Endometrial microvascular endothelial cells (primary cell): ENCODE data around the gene ORAI1. TPM values are rescaled to one million over a fixed set of nuclear protein-coding genes. Genes with fewer than 3 reads are reported as not detected.
"Not testable (repeated sequence)": the region's sequence is repeated elsewhere in the genome, so short reads cannot be mapped to it uniquely, and the experiment has no call there.

Experiments used
- in situ Hi-C: cut with HindIII; loops from 2 replicates; pipeline ENCODE4 v1.10.0; 2017; ENCODE audit warnings: low sequenced_read_pairs, low pct_unique_long_range_greater_than_20kb; ENCODE audit errors: inconsistent ontology term
- total RNA-seq: library from RNA; depleted of rRNA; stranded (reverse); fragments of >200 nt; gene quantifications from one replicate; pipeline ENCODE4 v1.2.3, GENCODE V29; 2015; ENCODE audit errors: inconsistent ontology term

ORAI1 gene
- total RNA-seq, 1 donor from 2014 or later: 46.9 TPM

GRCh38 chr12:121637231-121637914, 11.0 kb downstream of the ORAI1 start:
- in situ Hi-C loops: no loop called here

- in situ Hi-C loops: no loop called here
Observed at GRCh38 chr12:121638298-121639202, 12.2 kb downstream of the ORAI1 start.

GRCh38 chr12:121641343-121641630, 15.0 kb downstream of the ORAI1 start:
- in situ Hi-C loops: no loop called here

GRCh38 chr12:121648458-121649028, 22.2 kb downstream of the ORAI1 start:
- in situ Hi-C loops: no loop called here

DNA sequence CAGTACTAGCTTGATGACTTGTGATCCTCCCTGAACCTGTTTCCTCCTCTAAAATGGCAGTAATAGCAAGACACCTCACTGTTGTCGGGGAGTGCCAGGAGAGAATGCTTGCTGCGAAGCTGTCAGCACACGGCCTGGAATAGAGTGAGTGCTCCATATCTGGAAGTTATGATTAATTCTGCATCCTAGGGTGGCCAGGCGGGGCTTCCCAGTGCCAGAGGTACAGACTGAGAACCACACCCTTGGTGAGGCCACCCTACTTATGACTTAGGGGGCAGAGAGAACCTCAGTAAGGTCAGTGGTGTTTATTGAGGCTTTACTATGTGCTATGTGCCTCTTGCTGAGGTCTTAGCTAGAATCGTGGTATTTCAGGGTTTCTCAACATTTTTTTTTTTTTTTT, 23.0 kb downstream of the ORAI1 start:
- in situ Hi-C loops: no loop called here

DNA sequence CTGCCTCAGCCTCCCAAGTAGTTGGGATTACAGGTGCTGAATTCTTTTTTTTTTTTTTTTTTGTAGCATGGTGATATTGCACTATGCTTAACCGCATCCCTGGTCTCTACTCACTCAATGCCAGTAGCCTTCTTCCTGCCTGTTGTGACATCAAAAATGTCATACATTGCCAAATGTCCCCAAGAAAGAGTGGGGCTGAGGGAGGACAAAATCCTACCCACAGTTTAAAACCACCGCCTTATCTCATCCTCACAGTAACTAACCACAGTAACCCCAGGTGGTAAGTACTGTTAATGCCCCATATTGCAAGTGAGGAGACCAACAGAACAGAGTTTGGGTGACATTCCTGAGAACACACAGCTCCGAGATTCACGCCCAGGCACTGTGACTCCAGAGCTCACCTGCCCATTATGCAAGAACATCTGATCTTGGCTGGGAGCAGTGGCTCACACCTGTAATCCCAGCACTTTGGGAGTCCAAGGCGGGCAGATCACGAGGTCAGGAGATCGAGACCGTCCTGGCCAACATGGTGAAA, 23.6 kb downstream of the ORAI1 start:
- in situ Hi-C loops: no loop called here

GRCh38 chr12:121651320-121651719, 25.0 kb downstream of the ORAI1 start:
- in situ Hi-C loops: no loop called here

- in situ Hi-C loops: no loop called here
Observed at GRCh38 chr12:121652767-121653497, 26.6 kb downstream of the ORAI1 start.

- in situ Hi-C loops: no loop called here
Observed at GRCh38 chr12:121653999-121654398, 27.7 kb downstream of the ORAI1 start.

- in situ Hi-C loops: no loop called here
Observed at GRCh38 chr12:121656122-121656521, 29.8 kb downstream of the ORAI1 start.

DNA sequence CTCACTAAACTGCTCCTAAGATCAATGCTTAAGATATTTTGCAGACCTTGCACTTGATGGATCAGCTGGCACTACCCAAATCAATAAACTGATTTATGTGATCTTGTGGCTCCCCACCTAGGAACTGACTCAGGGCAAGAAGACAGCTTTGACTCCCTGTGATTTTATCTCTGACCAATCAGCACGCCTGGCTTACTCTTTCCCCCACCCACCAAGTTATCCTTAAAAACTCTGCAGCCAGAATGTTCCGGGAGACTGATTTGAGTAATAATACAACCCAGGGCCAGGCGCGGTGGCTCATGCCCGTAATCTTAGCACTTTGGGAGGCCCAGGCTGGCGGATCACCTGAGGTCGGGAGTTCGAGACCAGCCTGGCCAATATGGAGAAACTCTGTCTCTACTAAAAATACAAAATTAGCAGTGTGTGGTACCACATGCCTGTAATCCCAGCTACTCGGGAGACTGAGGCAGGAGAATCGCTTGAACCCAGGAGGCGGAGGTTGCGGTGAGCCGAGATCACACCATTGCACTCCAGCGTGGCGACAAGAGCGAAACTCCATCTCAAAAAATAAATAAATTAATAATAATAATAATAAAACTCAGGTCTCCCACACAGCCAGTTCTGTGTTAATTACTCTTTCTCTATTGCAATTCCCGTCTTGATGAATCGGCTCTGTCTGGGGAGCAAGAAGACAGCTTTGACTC, 31.1 kb downstream of the ORAI1 start:
- in situ Hi-C loops: no loop called here

DNA sequence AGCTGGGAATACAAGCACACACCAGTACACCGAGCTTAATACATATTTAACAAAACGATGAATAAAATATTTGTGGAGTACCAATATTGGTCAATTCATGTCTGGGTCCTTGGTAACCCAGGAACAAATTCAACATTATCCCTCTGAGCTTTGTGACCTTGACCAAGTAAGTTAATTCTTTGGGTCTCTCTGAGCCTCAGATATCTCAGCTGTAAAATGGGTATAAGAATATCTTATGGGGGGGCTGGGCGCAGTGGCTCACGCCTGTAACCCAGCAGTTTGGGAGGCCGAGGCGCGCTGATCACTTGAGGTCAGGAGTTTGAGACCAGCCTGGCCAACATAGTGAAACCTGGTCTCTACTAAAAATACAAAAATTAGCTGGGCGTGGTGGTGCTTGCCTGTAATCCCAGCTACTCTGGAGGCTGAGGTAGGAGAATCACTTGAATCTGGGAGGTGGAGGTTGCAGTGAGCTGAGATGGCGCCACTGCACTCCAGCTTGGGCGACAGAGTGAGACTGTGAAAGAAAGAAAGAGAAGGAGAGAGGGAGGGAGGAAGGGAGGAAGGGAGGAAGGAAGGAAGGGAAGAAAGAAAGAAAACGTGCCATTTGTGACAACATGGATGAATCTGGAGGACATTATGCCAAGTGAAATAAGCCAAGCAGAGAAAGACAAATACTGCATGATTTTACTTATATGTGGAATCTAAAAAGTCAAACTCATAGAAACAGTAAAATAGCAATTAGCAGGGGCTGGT, 35.2 kb downstream of the ORAI1 start:
- in situ Hi-C loops: not testable (repeated sequence)

DNA sequence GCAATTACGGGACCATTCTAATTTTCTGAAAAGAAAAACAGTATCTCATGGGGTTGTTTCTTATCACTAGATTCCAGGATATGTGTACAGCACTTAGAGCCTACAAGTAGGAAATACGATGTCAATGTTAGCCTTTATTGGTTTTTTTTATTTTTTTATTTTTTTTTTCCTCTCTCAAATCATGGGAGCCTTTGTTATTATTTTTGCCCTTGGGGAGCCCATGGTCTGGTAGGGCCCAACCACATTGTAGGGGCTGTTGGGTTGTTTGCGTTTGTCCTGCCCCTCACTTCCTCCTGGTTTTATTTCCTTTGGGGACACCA, 37.2 kb downstream of the ORAI1 start:
- in situ Hi-C loops: no loop called here

DNA sequence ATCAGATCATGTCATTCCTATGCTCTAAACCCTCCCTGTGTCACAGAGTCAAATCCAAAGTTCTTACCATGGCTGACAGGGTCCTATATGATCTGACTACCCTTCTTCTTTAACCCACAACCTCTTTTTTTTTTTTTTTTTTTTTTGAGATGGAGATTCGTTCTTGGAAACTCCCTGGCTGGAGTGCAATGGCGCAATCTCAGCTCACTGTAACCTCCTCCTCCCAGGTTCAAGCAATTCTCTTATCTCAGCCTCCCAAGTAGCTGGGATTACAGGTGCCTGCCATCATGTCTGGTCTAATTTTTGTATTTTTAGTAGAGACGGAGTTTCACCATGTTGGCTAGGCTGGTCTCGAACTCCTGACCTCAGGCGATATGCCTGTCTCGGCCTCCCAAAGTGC, 40.5 kb downstream of the ORAI1 start:
- in situ Hi-C loops: not testable (repeated sequence)

DNA sequence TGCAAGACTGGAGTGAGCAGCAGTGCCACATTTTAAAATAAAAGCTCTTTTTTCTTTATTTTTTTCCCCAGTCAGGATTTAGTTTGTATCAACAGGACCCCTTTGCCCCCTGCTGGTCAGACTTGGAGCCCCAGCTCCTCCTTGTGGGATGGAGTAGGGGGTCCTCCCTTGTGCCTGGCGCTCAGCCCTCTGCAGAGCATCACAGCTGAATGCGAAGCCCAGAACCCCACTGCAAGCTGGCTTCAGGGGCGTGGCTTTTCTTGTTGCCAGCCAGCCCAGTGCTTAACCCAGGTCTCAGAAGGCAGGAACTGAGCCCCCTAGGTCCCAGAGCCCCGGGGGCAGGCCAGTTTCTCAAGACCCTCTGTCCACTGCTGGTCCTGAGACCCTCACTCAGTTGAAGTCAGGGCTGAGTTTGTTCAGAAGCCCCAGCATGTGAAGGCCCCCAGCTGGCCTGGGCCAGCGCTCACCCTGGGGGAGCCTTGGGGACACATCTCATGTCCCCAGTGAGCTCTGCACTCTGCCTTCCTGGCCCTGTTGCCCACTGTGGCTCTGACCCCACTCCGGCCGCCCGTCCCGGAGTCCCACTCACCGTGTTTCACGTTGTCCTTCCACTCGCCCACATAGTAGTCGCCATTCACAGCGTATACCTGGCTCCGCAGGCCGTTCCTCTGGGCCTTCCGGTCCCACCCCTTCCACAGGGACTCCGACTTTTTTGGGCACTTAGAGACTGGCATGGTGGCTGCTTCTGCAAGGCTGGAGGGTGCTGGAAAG, 42.6 kb downstream of the ORAI1 start:
- in situ Hi-C loops: no loop called here

GRCh38 chr12:121669521-121669900, 43.2 kb downstream of the ORAI1 start, which contains the start of gene MORN3:
Gene MORN3, minus strand, starts transcription at chr12:121669654. Its CDS starts 171 bp downstream, at chr12:121669483.
- in situ Hi-C loops: no loop called here

GRCh38 chr12:121673013-121673511, 46.7 kb downstream of the ORAI1 start:
- in situ Hi-C loops: no loop called here
